ENCODE results near the gene ANKRD29. TPM values are rescaled to one million over a fixed set of nuclear protein-coding genes. Genes with fewer than 3 reads are reported as not detected.

Gene ANKRD29
- total and polyA plus RNA-seq, 9 of the 15 experiments (the other 6 are each of a cell fraction or from before 2014, with no cell fraction given), result 0.36 TPM; not detected in 8

- no peak overlapping the region for H3K9ac ChIP-seq (ENCODE audit: insufficient read depth in 1 of 2, low read depth in 2 of 2, low read length in 2 of 2)
- BruUV-seq (replicated peaks), result no TSS peak
- FAIRE-seq (no peak), ATAC-seq (no peak), DNase-seq (ENCODE audit: extremely low read depth in 1 of 4, low spot score in 3 of 4) (no peak)
- H3K36me3 ChIP-seq (ENCODE audit: control insufficient read depth, insufficient read depth, low read length), result no peaks in the 10 kb centered on the region
- in situ Hi-C loops (cut with MboI), result no loop called here
- no peak overlapping the region for H3K4me3 ChIP-seq
- H3K9me3 ChIP-seq (replicated peaks; ENCODE audit: control insufficient read depth, insufficient read depth, low read depth, low read length), result no peaks in the 10 kb centered on the region
- TF ChIP-seq L3MBTL2 (IDR thresholded peaks at IDR 0.05), result peak; percentile 43
- TF ChIP-seq, protein P1, sequence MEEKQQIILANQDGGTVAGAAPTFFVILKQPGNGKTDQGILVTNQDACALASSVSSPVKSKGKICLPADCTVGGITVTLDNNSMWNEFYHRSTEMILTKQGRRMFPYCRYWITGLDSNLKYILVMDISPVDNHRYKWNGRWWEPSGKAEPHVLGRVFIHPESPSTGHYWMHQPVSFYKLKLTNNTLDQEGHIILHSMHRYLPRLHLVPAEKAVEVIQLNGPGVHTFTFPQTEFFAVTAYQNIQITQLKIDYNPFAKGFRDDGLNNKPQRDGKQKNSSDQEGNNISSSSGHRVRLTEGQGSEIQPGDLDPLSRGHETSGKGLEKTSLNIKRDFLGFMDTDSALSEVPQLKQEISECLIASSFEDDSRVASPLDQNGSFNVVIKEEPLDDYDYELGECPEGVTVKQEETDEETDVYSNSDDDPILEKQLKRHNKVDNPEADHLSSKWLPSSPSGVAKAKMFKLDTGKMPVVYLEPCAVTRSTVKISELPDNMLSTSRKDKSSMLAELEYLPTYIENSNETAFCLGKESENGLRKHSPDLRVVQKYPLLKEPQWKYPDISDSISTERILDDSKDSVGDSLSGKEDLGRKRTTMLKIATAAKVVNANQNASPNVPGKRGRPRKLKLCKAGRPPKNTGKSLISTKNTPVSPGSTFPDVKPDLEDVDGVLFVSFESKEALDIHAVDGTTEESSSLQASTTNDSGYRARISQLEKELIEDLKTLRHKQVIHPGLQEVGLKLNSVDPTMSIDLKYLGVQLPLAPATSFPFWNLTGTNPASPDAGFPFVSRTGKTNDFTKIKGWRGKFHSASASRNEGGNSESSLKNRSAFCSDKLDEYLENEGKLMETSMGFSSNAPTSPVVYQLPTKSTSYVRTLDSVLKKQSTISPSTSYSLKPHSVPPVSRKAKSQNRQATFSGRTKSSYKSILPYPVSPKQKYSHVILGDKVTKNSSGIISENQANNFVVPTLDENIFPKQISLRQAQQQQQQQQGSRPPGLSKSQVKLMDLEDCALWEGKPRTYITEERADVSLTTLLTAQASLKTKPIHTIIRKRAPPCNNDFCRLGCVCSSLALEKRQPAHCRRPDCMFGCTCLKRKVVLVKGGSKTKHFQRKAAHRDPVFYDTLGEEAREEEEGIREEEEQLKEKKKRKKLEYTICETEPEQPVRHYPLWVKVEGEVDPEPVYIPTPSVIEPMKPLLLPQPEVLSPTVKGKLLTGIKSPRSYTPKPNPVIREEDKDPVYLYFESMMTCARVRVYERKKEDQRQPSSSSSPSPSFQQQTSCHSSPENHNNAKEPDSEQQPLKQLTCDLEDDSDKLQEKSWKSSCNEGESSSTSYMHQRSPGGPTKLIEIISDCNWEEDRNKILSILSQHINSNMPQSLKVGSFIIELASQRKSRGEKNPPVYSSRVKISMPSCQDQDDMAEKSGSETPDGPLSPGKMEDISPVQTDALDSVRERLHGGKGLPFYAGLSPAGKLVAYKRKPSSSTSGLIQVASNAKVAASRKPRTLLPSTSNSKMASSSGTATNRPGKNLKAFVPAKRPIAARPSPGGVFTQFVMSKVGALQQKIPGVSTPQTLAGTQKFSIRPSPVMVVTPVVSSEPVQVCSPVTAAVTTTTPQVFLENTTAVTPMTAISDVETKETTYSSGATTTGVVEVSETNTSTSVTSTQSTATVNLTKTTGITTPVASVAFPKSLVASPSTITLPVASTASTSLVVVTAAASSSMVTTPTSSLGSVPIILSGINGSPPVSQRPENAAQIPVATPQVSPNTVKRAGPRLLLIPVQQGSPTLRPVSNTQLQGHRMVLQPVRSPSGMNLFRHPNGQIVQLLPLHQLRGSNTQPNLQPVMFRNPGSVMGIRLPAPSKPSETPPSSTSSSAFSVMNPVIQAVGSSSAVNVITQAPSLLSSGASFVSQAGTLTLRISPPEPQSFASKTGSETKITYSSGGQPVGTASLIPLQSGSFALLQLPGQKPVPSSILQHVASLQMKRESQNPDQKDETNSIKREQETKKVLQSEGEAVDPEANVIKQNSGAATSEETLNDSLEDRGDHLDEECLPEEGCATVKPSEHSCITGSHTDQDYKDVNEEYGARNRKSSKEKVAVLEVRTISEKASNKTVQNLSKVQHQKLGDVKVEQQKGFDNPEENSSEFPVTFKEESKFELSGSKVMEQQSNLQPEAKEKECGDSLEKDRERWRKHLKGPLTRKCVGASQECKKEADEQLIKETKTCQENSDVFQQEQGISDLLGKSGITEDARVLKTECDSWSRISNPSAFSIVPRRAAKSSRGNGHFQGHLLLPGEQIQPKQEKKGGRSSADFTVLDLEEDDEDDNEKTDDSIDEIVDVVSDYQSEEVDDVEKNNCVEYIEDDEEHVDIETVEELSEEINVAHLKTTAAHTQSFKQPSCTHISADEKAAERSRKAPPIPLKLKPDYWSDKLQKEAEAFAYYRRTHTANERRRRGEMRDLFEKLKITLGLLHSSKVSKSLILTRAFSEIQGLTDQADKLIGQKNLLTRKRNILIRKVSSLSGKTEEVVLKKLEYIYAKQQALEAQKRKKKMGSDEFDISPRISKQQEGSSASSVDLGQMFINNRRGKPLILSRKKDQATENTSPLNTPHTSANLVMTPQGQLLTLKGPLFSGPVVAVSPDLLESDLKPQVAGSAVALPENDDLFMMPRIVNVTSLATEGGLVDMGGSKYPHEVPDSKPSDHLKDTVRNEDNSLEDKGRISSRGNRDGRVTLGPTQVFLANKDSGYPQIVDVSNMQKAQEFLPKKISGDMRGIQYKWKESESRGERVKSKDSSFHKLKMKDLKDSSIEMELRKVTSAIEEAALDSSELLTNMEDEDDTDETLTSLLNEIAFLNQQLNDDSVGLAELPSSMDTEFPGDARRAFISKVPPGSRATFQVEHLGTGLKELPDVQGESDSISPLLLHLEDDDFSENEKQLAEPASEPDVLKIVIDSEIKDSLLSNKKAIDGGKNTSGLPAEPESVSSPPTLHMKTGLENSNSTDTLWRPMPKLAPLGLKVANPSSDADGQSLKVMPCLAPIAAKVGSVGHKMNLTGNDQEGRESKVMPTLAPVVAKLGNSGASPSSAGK (IDR thresholded peaks at IDR 0.05), result 0 out of 2 replicates have a peak, but pooled peaks have one; percentile 18
- TF ChIP-seq, protein P2, sequence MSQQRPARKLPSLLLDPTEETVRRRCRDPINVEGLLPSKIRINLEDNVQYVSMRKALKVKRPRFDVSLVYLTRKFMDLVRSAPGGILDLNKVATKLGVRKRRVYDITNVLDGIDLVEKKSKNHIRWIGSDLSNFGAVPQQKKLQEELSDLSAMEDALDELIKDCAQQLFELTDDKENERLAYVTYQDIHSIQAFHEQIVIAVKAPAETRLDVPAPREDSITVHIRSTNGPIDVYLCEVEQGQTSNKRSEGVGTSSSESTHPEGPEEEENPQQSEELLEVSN (IDR thresholded peaks at IDR 0.05; ENCODE audit: borderline replicate concordance in 1 of 2, extremely low read depth in 1 of 2, insufficient read depth in 1 of 2, insufficient read length in 1 of 2, low read depth in 1 of 2, low read length in 1 of 2, poor library complexity in 1 of 2, severe bottlenecking in 1 of 2), result peak in 1 of 2 experiments; percentile 26
- no peak for TF ChIP-seq NELFE (IDR thresholded peaks at IDR 0.05; ENCODE audit: insufficient read depth, insufficient read length)
- ChIA-PET CTCF (ENCODE audit: low intra/inter-chr PET ratio) (no interaction called here), POLR2A (interaction anchor here (0.6 to 1.1 kb wide), 2 partner anchors 11 to 65 kb away, joined by 3 to 7 read pairs; no protein-coding TSS in a partner anchor)
- no peaks in the 10 kb centered on the region for H4K20me1 ChIP-seq (replicated peaks; ENCODE audit: control insufficient read depth, insufficient read depth, low read length)
- no peaks in the 10 kb centered on the region for H3K79me2 ChIP-seq (ENCODE audit: control insufficient read depth, insufficient read depth, low read length)
- H3K27me3 ChIP-seq (ENCODE audit: control insufficient read depth in 2 of 2, insufficient read depth in 2 of 2, low read length in 2 of 2), result peaks cover 27 to 33% of the 10 kb centered on the region in 2 experiments
- intact Hi-C loops (cut with micrococcal nuclease), result no loop called here
- H3K9me1 ChIP-seq (ENCODE audit: control insufficient read depth, insufficient read depth, low read length), result no peaks in the 10 kb centered on the region
- H3K4me2 ChIP-seq (ENCODE audit: insufficient read depth, low read length), result no peak overlapping the region
- H3K4me1 ChIP-seq (replicated peaks in 1 of 2; ENCODE audit: control insufficient read depth in 2 of 2, insufficient read depth in 2 of 2, low read length in 2 of 2), result no peaks in the 10 kb centered on the region; a peak in 1 of 5 replicates
- no peak overlapping the region for H2AFZ ChIP-seq (ENCODE audit: low read depth, low read length)
- no peak overlapping the region for H3K27ac ChIP-seq (ENCODE audit: extremely low read depth, low read depth, low read length)
- 10% methylated on average over 7 of the region's 7 CpGs for WGBS (ENCODE audit: insufficient coverage, low coverage, missing lambda C conversion rate)
These were observed 66.5 kb downstream of the ANKRD29 start for GRCh38 chr18:23596183-23596582.
